Stimulated activated CD4-positive, alpha-beta T cell treated with anti-CD3 and anti-CD28 coated beads, TNF-alpha, amount 100 ng/mL, for 24 hours (primary cell): ENCODE data around the gene SHMT2.
A peak's percentile ranks its signal among the peaks of the same experiment; 100 is the strongest.

Source experiments
- DNase-seq, 3 experiments: peaks; one replicate each; pipeline ENCODE4 v3.0.0-alpha.2; 2020; ENCODE audit warnings: low read depth in 3 of 3

SHMT2 gene

DNA sequence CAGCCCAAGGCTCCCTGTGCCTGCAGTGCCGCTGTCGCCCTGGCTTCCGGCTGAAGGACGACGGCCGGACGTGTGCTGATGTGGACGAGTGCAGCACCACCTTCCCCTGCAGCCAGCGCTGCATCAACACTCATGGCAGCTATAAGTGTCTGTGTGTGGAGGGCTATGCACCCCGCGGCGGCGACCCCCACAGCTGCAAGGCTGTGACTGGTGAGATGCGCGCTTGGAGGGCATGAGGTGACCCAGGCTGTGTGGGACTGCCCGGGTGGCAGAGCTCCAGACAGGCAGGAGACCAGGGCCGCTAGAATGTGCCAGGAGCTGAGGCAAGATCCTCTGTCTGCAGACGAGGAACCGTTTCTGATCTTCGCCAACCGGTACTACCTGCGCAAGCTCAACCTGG is 32.6 kb upstream of the SHMT2 start:
- DNase-seq, result no peak

DNA sequence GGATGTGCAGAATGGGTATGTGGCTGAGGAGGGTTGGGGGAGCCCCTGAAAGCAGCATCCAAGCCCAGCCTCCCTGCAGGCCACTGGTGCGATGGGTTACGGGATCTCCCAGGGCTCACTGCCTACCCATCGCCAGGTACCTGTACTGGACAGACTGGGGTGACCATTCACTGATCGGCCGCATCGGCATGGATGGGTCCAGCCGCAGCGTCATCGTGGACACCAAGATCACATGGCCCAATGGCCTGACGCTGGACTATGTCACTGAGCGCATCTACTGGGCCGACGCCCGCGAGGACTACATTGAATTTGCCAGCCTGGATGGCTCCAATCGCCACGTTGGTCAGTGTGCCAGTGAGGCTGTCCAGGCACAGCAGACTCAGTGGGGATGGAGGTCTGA is 31.2 kb upstream of the SHMT2 start:
- DNase-seq, result no peak

DNA sequence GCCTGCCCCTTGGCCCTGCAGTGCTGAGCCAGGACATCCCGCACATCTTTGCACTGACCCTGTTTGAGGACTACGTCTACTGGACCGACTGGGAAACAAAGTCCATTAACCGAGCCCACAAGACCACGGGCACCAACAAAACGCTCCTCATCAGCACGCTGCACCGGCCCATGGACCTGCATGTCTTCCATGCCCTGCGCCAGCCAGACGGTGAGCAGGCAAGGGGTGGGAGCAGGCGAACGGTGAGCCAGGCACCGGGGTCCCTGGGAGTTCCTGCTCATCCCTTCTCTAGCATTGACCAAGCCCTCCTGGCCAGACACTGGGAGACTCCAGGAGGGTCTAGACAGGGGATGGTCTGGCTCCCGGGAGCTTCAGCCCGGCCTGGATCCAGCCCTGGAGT is 30.3 kb upstream of the SHMT2 start:
- no peak for DNase-seq

DNA sequence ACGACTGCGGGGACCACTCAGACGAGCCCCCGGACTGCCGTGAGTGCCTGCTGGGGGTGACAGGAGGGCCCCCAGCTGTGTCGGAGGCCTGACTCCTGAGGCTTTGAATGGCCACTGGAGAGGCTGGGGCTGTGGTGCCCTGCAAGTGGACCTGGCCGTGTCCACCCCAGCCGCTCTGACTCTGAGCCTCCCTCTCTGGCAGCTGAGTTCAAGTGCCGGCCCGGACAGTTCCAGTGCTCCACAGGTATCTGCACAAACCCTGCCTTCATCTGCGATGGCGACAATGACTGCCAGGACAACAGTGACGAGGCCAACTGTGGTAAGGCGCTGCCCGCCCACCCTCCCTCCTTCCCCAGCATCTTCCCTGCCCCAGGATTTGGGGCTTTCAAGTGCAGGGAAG is 29.0 kb upstream of the SHMT2 start:
- no peak for DNase-seq

DNA sequence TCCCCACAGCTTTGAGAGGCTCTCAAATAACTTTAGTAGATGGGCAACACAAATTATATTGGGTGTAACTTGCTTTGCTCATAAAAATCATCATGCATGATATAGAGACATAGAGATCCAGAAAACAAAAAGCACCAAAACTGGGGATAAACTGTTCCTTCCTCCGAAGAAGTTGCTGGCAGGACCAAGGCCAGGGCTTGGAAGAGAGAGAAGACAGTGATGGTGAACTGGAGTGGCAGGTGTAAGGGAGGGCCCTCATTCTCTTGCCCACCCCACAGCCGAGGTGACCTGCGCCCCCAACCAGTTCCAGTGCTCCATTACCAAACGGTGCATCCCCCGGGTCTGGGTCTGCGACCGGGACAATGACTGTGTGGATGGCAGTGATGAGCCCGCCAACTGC is 28.3 kb upstream of the SHMT2 start:
- no peak for DNase-seq

DNA sequence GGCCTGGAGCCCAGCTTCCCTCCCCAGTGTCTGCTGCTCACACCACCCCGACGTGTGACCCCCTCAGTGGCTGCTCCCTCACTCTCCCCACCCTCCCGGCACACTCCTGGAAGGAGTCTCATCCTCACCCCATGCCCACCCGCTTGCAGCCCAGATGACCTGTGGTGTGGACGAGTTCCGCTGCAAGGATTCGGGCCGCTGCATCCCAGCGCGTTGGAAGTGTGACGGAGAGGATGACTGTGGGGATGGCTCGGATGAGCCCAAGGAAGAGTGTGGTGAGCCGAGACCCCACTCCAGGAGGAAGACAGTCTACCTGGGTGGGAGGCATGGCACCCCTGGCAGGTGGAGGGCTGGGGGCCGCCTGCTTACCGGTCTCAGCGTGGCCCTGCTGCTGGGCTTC is 27.9 kb upstream of the SHMT2 start:
- no peak for DNase-seq

DNA sequence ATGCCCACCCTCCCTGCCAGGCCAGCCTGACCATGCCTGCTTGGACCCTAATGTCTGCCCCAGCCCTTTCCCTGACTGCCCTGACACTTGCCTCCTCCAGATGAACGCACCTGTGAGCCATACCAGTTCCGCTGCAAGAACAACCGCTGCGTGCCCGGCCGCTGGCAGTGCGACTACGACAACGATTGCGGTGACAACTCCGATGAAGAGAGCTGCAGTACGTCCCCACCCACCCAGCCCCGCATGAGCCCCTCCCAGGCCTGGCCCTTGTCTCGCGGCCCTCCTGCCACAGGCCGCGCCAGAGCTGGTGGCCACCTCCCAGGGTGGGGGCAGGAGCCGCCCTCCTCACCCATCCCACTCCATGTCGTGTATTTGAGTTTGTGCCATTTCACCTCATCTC is 27.2 kb upstream of the SHMT2 start:
- DNase-seq, result no peak

DNA sequence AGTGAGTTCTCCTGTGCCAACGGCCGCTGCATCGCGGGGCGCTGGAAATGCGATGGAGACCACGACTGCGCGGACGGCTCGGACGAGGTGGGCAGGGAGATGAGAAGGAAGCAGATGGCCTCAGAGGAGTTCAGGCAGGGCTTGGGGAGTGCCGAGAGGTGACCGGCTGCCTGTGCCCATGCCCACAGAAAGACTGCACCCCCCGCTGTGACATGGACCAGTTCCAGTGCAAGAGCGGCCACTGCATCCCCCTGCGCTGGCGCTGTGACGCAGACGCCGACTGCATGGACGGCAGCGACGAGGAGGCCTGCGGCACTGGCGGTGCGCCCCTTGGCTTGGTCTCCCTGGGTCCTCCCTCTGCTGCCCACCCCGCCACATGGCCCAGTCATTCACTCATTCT is 26.3 kb upstream of the SHMT2 start:
- DNase-seq, result no peak

DNA sequence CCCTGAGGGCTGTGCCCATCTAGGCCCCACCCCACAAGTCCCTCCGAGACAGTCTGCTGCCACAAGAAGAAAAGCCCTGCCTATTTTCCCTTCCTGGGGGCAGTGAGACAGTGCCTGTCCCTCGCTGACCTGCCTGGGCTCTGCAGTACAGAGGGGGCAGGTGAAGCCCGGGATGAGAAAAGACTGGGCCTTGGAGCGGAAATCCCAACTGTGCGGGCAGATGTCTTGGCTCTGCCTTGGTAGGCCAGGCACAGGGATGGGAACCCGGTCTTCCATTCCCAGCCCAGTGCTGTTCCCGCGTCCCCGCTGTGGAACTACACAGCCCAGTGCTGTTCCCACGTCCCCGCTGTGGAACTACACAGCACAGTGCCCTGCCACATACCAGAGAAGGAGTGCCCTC is 25.7 kb upstream of the SHMT2 start:
- DNase-seq, result no peak

DNA sequence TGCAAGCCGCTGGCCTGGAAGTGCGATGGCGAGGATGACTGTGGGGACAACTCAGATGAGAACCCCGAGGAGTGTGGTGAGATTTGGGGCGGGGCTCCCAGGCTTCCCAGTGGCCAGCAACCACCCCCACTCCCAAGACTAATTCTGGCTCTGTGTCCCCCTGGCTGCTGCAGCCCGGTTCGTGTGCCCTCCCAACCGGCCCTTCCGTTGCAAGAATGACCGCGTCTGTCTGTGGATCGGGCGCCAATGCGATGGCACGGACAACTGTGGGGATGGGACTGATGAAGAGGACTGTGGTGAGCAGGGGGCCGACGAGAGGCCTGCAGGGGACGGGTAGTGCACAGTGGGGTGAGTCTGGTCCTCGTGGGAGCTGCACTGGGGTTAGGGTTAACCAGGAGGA is 25.1 kb upstream of the SHMT2 start:
- DNase-seq, result no peak

DNA sequence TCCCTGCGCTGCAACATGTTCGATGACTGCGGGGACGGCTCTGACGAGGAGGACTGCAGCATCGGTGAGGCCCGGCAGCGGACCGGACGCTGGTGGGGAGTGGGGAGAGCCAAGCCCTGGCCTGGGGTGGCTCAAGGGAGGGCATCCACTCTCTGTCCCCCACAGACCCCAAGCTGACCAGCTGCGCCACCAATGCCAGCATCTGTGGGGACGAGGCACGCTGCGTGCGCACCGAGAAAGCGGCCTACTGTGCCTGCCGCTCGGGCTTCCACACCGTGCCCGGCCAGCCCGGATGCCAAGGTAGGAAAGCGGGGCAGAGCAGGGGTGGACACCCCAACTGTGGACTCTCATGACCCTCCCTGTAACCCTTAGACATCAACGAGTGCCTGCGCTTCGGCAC is 24.3 kb upstream of the SHMT2 start:
- DNase-seq, result no peak

DNA sequence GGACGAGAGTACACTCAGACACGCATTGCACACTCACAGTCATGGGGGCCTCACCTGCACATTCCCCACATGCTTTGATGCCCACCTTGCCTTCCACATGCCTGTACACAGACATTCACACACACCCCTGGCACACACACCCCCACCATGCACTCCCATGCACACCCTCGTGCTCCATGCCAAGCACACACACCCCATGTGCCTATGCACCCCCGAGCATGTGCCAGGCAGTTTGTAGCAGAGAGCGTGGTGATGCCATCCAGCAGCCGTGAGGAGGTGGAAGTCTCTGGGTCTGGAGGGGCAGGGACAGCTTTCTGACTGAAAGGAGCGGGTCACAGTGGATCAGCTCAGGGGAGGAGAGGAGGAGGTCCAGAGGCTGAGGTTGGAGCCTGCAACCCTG is 23.6 kb upstream of the SHMT2 start:
- DNase-seq, result no peak

DNA sequence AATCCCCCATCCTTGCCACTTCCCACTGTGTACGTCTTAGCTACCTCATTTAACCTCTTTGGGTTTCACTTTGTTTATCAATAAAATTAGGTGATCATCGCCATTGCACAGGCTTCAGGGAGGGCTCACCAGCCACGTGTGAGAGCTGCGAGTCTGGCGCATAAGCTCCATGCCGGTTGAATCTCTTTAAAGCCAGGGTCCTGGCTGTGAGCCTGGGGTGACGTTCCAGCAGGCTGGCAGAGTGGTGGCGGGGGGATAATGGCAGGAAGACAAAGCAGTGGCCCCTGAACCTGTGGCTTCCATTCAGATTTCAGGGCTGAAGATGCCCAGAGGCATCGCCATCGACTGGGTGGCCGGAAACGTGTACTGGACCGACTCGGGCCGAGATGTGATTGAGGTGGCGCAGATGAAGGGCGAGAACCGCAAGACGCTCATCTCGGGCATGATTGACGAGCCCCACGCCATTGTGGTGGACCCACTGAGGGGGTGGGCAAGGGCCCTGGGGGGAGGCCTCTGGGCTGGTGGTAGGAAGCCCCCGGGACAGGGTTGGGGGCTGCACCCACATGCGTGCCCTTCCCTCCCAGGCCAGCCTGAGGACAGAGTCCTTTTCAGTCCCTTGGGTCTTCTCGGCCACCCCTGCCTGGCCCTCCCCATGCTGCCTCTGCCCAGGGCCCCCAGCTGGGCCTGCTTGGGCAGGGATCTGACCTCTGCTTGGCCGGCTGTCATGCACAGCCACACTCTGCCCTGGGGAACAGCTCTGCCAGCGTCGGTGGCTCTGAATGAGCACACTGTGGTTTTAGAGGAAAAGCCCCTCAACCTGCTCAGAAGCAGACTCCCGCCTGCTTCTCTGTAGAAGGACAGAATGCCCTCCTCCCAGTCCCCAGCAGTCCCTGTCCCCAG is 21.5 kb upstream of the SHMT2 start:
- no peak for DNase-seq

DNA sequence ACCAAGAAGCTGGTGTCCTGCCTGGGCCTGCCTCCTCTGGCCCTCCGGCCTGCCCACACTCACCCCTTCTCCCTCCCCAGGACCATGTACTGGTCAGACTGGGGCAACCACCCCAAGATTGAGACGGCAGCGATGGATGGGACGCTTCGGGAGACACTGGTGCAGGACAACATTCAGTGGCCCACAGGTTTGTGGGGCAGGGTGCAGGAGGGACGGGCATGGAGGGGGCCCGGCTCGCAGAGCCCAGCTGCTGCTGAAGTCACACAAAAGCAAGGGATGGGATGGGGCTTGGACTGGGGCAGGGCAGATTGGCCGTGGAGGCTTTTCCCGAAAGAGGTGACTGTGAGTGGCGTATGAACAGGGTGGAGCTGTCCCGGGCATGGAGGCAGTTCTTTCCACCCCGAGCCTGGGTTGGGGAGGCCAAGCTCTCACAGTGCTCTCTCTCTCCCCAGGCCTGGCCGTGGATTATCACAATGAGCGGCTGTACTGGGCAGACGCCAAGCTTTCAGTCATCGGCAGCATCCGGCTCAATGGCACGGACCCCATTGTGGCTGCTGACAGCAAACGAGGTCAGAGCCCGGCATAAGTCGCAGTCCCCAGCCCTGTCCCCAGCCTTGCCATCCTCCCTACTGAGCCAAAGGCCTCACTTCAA is 20.8 kb upstream of the SHMT2 start:
- DNase-seq, result no peak

DNA sequence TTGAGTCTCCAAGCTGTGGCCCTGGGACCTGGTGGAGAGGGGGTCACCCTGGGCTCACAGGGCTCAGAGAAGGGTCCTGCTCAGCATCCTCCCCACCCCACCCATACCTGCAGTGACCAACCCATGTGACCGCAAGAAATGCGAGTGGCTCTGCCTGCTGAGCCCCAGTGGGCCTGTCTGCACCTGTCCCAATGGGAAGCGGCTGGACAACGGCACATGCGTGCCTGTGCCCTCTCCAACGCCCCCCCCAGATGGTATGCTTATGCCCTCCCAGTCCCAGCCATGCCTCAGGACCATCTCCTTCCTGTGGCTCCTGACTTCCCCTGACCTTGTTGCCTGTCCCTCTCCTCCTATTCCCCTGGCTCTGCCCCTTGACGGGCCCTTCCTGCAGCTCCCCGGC is 19.6 kb upstream of the SHMT2 start:
- no peak for DNase-seq

DNA sequence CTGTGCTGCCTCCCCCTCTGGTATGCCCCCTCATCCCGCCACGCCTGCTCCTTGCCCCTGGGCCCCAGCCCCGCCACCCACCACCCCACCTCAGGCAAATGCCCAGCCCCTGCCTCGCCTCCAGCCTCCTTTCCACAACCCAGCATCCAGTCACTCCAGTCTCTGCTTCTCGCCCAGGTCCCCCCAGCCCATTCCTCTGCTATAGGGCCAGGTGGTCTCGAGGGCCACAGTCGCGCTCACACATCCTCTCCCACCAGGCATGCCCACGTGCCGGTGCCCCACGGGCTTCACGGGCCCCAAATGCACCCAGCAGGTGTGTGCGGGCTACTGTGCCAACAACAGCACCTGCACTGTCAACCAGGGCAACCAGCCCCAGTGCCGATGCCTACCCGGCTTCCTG is 19.1 kb upstream of the SHMT2 start:
- no peak for DNase-seq

DNA sequence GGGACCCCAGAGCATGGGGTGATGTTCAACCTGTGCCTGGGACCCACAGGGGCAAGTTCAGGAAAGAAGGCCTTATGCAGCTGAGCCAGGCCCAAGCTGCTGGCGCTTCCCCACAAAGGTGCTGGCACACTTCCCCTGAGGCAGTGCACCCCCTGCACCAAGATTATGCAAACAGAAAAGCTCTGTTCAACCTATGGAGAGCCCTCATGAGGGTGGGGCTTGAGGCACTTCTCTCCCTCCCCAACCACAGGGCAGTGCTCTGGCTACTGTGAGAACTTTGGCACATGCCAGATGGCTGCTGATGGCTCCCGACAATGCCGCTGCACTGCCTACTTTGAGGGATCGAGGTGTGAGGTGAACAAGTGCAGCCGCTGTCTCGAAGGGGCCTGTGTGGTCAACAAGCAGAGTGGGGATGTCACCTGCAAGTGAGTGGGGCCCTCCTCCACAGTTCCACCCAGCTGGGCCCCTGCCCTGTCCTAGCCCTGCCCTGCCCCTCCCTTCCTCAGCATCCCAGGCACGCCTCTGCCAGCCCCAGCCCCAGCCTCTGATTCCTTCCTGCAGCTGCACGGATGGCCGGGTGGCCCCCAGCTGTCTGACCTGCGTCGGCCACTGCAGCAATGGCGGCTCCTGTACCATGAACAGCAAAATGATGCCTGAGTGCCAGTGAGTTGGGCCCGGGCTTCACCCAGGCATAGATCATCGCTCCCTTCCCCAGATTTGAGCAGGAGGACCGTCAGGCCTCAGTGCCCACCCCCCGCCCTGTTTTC is 18.4 kb upstream of the SHMT2 start:
- DNase-seq, result no peak

DNA sequence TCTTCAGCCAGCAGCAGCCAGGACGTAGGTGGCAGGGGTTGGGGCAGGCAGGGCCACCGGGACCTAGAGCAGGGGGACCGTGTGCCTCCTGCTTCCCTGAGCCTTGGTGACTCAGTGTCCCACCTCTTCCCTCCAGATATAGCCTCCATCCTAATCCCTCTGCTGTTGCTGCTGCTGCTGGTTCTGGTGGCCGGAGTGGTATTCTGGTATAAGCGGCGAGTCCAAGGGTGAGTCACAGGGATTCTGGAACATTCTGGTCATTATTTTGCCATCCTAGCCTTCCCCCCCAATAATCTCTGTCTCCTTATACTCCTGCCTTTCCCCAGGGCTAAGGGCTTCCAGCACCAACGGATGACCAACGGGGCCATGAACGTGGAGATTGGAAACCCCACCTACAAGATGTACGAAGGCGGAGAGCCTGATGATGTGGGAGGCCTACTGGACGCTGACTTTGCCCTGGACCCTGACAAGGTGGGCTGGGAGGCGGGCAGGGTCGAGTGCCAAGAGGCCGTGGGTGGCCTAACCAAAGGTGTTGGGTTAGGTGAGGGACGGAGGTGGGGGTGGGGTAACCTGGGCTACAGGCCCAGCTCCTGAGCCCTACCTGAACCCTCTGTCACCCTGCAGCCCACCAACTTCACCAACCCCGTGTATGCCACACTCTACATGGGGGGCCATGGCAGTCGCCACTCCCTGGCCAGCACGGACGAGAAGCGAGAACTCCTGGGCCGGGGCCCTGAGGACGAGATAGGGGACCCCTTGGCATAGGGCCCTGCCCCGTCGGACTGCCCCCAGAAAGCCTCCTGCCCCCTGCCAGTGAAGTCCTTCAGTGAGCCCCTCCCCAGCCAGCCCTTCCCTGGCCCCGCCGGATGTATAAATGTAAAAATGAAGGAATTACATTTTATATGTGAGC is 17.5 kb upstream of the SHMT2 start:
- DNase-seq, result no peak

DNA sequence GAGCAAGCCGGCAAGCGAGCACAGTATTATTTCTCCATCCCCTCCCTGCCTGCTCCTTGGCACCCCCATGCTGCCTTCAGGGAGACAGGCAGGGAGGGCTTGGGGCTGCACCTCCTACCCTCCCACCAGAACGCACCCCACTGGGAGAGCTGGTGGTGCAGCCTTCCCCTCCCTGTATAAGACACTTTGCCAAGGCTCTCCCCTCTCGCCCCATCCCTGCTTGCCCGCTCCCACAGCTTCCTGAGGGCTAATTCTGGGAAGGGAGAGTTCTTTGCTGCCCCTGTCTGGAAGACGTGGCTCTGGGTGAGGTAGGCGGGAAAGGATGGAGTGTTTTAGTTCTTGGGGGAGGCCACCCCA is 16.8 kb upstream of the SHMT2 start:
- no peak for DNase-seq

DNA sequence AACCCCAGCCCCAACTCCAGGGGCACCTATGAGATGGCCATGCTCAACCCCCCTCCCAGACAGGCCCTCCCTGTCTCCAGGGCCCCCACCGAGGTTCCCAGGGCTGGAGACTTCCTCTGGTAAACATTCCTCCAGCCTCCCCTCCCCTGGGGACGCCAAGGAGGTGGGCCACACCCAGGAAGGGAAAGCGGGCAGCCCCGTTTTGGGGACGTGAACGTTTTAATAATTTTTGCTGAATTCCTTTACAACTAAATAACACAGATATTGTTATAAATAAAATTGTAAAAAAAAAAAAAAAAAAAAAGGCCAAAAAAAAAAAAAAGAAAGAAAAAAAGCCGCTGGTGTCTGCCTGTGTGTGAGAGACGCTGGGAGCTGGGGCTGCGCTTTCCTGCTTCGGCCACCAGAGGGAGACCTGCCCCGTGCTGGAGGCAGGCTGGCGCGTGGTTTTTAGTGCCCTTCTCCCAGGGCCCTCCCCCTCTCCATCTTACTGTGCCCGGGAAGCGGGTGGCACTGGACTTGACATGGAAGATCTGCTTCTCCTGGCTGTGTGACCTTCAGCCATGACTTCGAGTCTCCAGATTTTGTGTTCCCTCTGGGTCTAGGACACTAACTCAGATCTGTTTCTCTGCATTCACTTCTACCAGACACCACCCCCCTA is 16.3 kb upstream of the SHMT2 start:
- DNase-seq, result peak; percentile 66 to 85 (median 74)

DNA sequence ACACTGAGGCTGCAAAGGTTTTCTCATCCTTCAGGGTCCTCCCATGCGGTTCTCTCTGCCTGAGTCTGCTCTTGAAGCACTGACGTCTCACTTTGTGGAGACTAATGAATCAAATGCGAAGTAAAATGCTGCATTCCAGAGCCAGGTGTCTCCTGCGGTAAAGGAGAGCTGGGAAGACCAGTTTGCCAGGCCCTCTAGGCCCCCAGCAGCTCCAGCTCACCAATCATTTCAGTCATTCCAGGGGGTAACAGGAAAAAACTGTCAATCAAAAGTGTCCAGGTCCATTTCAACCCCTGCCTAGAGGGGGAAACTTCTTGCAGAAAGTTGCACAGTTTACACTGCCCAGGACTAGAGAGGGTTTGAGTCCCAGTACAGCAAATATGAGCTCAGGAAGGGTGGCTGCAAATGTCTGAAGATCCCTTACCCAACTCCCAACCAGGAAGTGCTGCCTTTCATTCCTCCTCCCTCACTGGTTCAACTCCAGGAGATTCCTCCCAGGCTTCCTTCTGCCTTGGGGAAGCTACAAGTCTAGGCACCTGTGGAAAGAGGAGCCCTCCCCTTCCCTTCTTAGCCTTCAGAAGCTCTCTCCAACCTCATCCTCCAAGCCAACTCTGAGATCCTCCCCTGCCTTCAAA is 15.6 kb upstream of the SHMT2 start:
- no peak for DNase-seq
